Fibroblast of lung (primary cell): ENCODE results near the gene TMEM184B.

Experiments used
- CTCF ChIP-seq, 2 donors: IDR thresholded peaks in 1 of 2; conservative IDR thresholded peaks in 1 of 2; 1 replicate in 1 of 2; 2 replicates in 1 of 2; pipeline ENCODE4 v1.5.1; 2011 to 2012; ENCODE audit warnings: low read length in 2 of 2, control low read depth in 1 of 2, inconsistent platforms in 1 of 2, low read depth in 1 of 2, mild to moderate bottlenecking in 1 of 2
- EZH2 ChIP-seq: IDR thresholded peaks from 2 replicates; pipeline ENCODE4 v1.5.1; 2012; ENCODE audit warnings: low read length, control low read depth, mild to moderate bottlenecking; ENCODE audit errors: missing control alignments

DNA sequence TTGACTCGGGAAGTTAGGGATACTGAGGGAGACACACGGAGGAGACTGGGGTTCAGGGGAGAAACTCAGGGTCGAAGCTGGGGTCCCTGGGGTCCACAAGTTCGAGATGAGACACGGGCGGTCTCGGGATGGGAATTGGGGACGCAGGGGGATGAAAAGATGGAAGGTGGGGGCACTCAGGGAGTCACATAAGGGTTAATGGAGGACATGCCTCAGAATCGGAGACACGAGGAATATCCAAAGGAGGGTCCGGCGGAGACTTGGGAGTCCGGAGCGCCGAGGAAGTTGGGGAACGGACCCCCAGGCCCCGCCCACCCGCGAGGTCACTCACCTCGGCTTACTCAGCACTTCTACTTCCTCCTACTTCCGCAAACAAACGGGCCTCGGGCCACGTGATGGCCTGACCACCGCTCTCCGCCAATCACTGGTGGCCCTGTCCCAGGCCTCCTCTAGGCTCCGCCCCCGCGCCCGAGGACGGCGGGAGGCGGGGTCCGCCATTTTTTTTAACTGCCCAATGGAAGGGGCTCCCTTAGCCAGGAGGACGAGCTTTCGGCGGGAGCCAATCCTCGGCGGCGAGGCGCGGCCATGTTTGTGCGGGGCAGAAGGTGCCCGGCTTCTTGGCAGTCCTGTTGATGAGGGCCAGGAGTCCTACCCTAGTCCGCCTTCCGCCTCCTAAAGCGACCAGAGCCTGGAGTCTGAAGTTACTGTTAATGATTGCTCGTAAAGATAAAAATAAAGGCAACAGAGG, 91.2 kb downstream of the TMEM184B start, which contains the start of gene PLA2G6:
- TF ChIP-seq EZH2 = no peak
- no peak for TF ChIP-seq CTCF (conservative IDR thresholded peaks at IDR 0.05 in 1 of 2, IDR thresholded peaks at IDR 0.05 in 1 of 2; ENCODE audit: low read depth in 1 of 2, low read length in 2 of 2)
